Uterus (tissue), 2 donors: ENCODE measurements around the gene M1AP.

ENCODE experiments used
- CTCF ChIP-seq, 4 experiments: fragments of 200-600 bp in 2 of 4; fragments of 450-650 bp in 2 of 4; sonication (generic) in 2 of 4; IDR thresholded peaks; one replicate each; pipeline ENCODE4 v1.5.1; 2016 to 2019; ENCODE audit warnings: antibody characterized with exemption in 4 of 4, mild to moderate bottlenecking in 2 of 4, moderate library complexity in 1 of 4
- POLR2A ChIP-seq, 2 donors: fragments of 450-650 bp; IDR thresholded peaks; one replicate each; pipeline ENCODE4 v1.6.1; 2016; ENCODE audit warnings: antibody characterized with exemption in 2 of 2, mild to moderate bottlenecking in 1 of 2, moderate library complexity in 1 of 2

- TF ChIP-seq CTCF (IDR thresholded peaks at IDR 0.05), result no peak
- TF ChIP-seq POLR2A (IDR thresholded peaks at IDR 0.05), result no peak
Observed at GRCh38 chr2:74531666-74532065, 116.5 kb downstream of the M1AP start.
